Gastroesophageal sphincter (tissue), 4 donors: ENCODE measurements around the gene AGRN. TPM values are rescaled to one million over a fixed set of nuclear protein-coding genes. Genes with fewer than 3 reads are reported as not detected.

Source experiments
- ATAC-seq: fragments of 150-250 bp; one replicate; pipeline ENCODE4 v1.9.1; 2016; ENCODE audit warnings: mild to moderate bottlenecking, moderate library complexity
- H3K27ac ChIP-seq, 4 donors: fragments of 200-600 bp; sonication (generic) in 3 of 4; 1 replicate in 3 of 4; 2 replicates in 1 of 4; pipeline ENCODE4 v1.5.1; 2016 to 2019
- H3K27me3 ChIP-seq: fragments of 200-600 bp; sonication (generic); one replicate; pipeline ENCODE4 v1.5.1; 2019
- H3K36me3 ChIP-seq, 2 donors: fragments of 200-600 bp; sonication (generic); one replicate each; pipeline ENCODE4 v1.5.1; 2019; ENCODE audit warnings: control low read depth in 1 of 2
- H3K4me1 ChIP-seq, 3 donors: fragments of 200-600 bp; sonication (generic); 1 replicate in 2 of 3; 2 replicates in 1 of 3; pipeline ENCODE4 v1.5.1; 2016 to 2019; ENCODE audit warnings: control low read depth in 2 of 3
- H3K4me3 ChIP-seq, 2 donors: fragments of 200-600 bp; sonication (generic); one replicate each; pipeline ENCODE4 v1.5.1; 2019; ENCODE audit warnings: mild to moderate bottlenecking in 1 of 2, moderate library complexity in 1 of 2
- H3K9me3 ChIP-seq, 3 donors: fragments of 200-600 bp; sonication (generic); one replicate each; pipeline ENCODE4 v1.5.1; 2017 to 2019; ENCODE audit warnings: control low read depth in 2 of 3
- CTCF ChIP-seq, 4 experiments: fragments of 200-600 bp in 2 of 4; fragments of 450-650 bp in 2 of 4; sonication (generic) in 1 of 4; IDR thresholded peaks; one replicate each; pipeline ENCODE4 v1.5.1; 2017 to 2019; ENCODE audit warnings: antibody characterized with exemption in 4 of 4, mild to moderate bottlenecking in 2 of 4, moderate library complexity in 2 of 4
- EP300 ChIP-seq: sonication (generic); formaldehyde crosslinking; IDR thresholded peaks from one replicate; pipeline ENCODE4 v1.6.1; 2017; ENCODE audit warnings: antibody characterized with exemption, mild to moderate bottlenecking
- POLR2A ChIP-seq, 2 donors: fragments of 450-650 bp; IDR thresholded peaks; one replicate each; pipeline ENCODE4 v1.6.1; 2017; ENCODE audit warnings: antibody characterized with exemption in 2 of 2, mild to moderate bottlenecking in 2 of 2, moderate library complexity in 1 of 2
- POLR2AphosphoS5 ChIP-seq: sonication (generic); formaldehyde crosslinking; IDR thresholded peaks from one replicate; pipeline ENCODE4 v1.6.1; 2017; ENCODE audit warnings: antibody characterized with exemption
- WGBS, 2 donors: methylation state at CpG; one replicate each; pipeline ENCODE4 v1.1.5; 2018; ENCODE audit warnings: low coverage in 1 of 2; 5-methylcytosine and 5-hydroxymethylcytosine counted together
- total RNA-seq, 4 donors: library from RNA; depleted of rRNA; stranded (reverse); fragments of >200 nt; gene quantifications; one replicate each; pipeline ENCODE4 v1.1.0, GENCODE V29; 2016

Gene AGRN
- total RNA-seq, 4 donors from 2014 or later: 18.0 to 33.6 (median 23.5) TPM

GRCh38 chr1:1000357-1001056 lies 19.4 kb upstream of the AGRN start:
- Histone ChIP-seq H3K27ac (peak overlapping the region; percentile 91 to 99 (median 97)), H3K27me3 (peaks cover 41% of the 10 kb centered on the region), H3K4me1 (peaks cover 0 to 64% (median 19%) of the 10 kb centered on the region in 3 donors), H3K36me3 (peaks cover 0 to 3% of the 10 kb centered on the region in 2 donors), H3K9me3 (no peaks in the 10 kb centered on the region), H3K4me3 (peak overlapping the region; percentile 55 to 86)
- peak; percentile 66 for ATAC-seq
- TF ChIP-seq POLR2AphosphoS5 (peak; percentile 78), CTCF (IDR thresholded peaks at IDR 0.05) (no peak), POLR2A (IDR thresholded peaks at IDR 0.05) (peak in 1 of 2 donors; percentile 7), EP300 (peak; percentile 72)
- WGBS, 2 donors: 0 to 13% methylated on average over 1 to 3 of the region's 75 CpGs

GRCh38 chr1:1001057-1001783 lies 18.7 kb upstream of the AGRN start:
- Histone ChIP-seq H3K4me1 (peaks cover 0 to 71% (median 21%) of the 10 kb centered on the region in 3 donors), H3K27me3 (peaks cover 47% of the 10 kb centered on the region)
- 0% methylated on average over 3 of the region's 58 CpGs; no CpG with 5 or more reads in 1 of the 2 donors for WGBS, 2 donors

GRCh38 chr1:1003618-1004419 lies 16.1 kb upstream of the AGRN start:
- H3K36me3 ChIP-seq: peaks cover 0 to 3% of the 10 kb centered on the region in 2 donors
- TF ChIP-seq CTCF (IDR thresholded peaks at IDR 0.05) (no peak), POLR2AphosphoS5 (no peak), EP300 (no peak), POLR2A (IDR thresholded peaks at IDR 0.05) (no peak)
- H3K9me3 ChIP-seq: no peaks in the 10 kb centered on the region
- WGBS, 2 donors: 79 to 100% methylated on average over 1 to 2 of the region's 22 CpGs
- ATAC-seq: no peak
- H3K27ac ChIP-seq: no peak overlapping the region
- peaks cover 29% of the 10 kb centered on the region for H3K27me3 ChIP-seq
- peaks cover 0 to 54% (median 13%) of the 10 kb centered on the region in 3 donors for H3K4me1 ChIP-seq
- no peak overlapping the region for H3K4me3 ChIP-seq

More at GRCh38 chr1:1001057-1001783, 18.7 kb upstream of the AGRN start:
- ATAC-seq: no peak
- Histone ChIP-seq H3K36me3 (peaks cover 0 to 3% of the 10 kb centered on the region in 2 donors), H3K9me3 (no peaks in the 10 kb centered on the region), H3K27ac (peak overlapping the region; percentile 91 to 99 (median 97)), H3K4me3 (peak overlapping the region; percentile 55 to 86)
- TF ChIP-seq EP300: no peak
- TF ChIP-seq POLR2AphosphoS5: no peak
- no peak for TF ChIP-seq POLR2A (IDR thresholded peaks at IDR 0.05)
- TF ChIP-seq CTCF (IDR thresholded peaks at IDR 0.05): no peak

DNA sequence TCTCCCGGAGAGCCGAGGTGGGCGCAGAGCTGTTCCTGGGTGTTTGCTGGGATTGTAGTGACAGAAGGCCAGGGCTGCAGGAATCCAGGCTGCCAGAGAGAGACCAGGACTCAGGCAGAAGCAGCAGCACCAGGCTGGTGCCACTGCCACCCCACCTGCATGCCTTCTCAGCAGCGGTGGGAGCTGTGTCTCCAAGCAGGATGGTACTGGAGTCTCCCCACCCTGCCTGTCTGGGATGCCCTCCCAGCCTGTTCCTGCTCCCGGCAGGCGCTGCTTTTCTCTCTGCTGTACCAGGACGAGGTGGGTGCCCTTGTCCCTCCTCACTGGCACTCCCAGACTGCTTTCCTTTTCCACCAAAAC lies 15.5 kb upstream of the AGRN start:
- WGBS, 2 donors: 0% methylated on average over 1 of the region's 7 CpGs; no CpG with 5 or more reads in 1 of the 2 donors
- Histone ChIP-seq H3K4me3 (no peak overlapping the region), H3K27ac (no peak overlapping the region), H3K4me1 (peaks cover 0 to 49% (median 13%) of the 10 kb centered on the region in 3 donors), H3K36me3 (peaks cover 0 to 3% of the 10 kb centered on the region in 2 donors), H3K27me3 (peaks cover 25% of the 10 kb centered on the region), H3K9me3 (no peaks in the 10 kb centered on the region)
- no peak for ATAC-seq
- TF ChIP-seq CTCF (IDR thresholded peaks at IDR 0.05): no peak
- no peak for TF ChIP-seq POLR2A (IDR thresholded peaks at IDR 0.05)
- no peak for TF ChIP-seq POLR2AphosphoS5
- no peak for TF ChIP-seq EP300
